ENCODE results near the gene PCBD1.
A peak's percentile ranks its signal among the peaks of the same experiment; 100 is the strongest.
"Not testable (repeated sequence)": the region's sequence is repeated elsewhere in the genome, so short reads cannot be mapped to it uniquely, and the experiment has no call there.

The PCBD1 gene

GRCh38 chr10:70925377-70926225, 37.2 kb upstream of the PCBD1 start:
- Mint-ChIP-seq H3K36me3 (ENCODE audit: low read depth) (no peaks in the 10 kb centered on the region), H3K9me3 (no peaks in the 10 kb centered on the region), H3K4me3 (no peak overlapping the region), H3K4me1 (peaks cover 4% of the 10 kb centered on the region), H3K27me3 (no peaks in the 10 kb centered on the region), H3K27ac (no peak overlapping the region)
- DNase-seq (peak; percentile 75), ATAC-seq (peak; percentile 41)

DNA sequence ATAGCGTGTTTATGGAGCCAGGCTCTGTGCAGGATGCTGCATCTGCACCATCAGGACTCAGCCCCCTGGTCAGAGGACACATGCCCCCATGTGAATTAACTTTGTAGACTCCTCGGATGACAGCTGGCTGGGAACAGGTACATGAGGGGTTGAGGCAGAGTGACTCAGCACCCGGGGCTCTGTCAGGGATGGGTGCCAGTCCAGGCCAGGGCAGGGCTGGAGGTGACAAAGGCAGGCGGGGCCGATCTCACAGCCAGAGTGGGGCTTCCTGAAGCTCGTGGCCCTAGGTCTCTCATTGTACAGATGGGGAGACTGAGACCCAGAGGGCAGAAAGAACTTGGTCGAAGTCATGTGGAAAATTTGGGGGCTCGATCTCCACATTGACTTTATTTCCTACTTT, 35.3 kb upstream of the PCBD1 start:
- Mint-ChIP-seq H3K27me3 (peaks cover 2% of the 10 kb centered on the region), H3K9me3 (no peaks in the 10 kb centered on the region), H3K36me3 (ENCODE audit: low read depth) (no peaks in the 10 kb centered on the region), H3K27ac (no peak overlapping the region), H3K4me1 (peaks cover 4% of the 10 kb centered on the region), H3K4me3 (no peak overlapping the region)
- DNase-seq, result no peak
- no peak for ATAC-seq

GRCh38 chr10:70921285-70921684, 32.9 kb upstream of the PCBD1 start:
- no peak for ATAC-seq
- no peak overlapping the region for H3K27ac Mint-ChIP-seq
- peaks cover 2% of the 10 kb centered on the region for H3K27me3 Mint-ChIP-seq
- no peaks in the 10 kb centered on the region for H3K36me3 Mint-ChIP-seq (ENCODE audit: low read depth)
- no peaks in the 10 kb centered on the region for H3K9me3 Mint-ChIP-seq
- H3K4me3 Mint-ChIP-seq, result no peak overlapping the region
- peaks cover 4% of the 10 kb centered on the region for H3K4me1 Mint-ChIP-seq
- DNase-seq, result no peak

GRCh38 chr10:70920519-70920918, 32.2 kb upstream of the PCBD1 start:
- no peak for ATAC-seq
- Mint-ChIP-seq H3K27me3 (peaks cover 2% of the 10 kb centered on the region), H3K27ac (no peak overlapping the region), H3K4me1 (peaks cover 4% of the 10 kb centered on the region), H3K36me3 (ENCODE audit: low read depth) (no peaks in the 10 kb centered on the region), H3K9me3 (no peaks in the 10 kb centered on the region), H3K4me3 (no peak overlapping the region)
- DNase-seq, result no peak

DNA sequence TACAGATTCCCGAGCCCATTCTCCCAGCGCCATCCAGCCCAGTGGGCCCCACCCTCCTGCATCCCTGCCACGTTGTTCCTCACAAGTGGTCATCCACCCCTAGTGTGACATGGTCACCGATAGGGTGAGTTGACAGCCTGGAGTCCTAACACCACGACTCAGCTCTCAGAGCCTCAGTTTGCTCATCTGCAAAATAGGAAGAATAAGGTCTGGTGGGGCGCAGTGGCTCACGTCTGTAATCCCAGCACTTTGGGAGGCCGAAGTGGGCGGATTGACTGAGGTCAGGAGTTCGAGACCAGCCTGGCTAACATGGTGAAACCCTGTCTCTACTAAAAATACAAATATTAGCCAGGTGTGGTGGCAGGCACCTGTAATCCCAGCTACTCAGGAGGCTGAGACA, 31.5 kb upstream of the PCBD1 start:
- H3K27ac Mint-ChIP-seq; DNase-seq; ATAC-seq; H3K4me3 Mint-ChIP-seq; H3K27me3 Mint-ChIP-seq; H3K9me3 Mint-ChIP-seq; H3K4me1 Mint-ChIP-seq; H3K36me3 Mint-ChIP-seq (ENCODE audit: low read depth): not testable (repeated sequence)

- Mint-ChIP-seq H3K4me3 (no peak overlapping the region), H3K36me3 (ENCODE audit: low read depth) (no peaks in the 10 kb centered on the region), H3K27me3 (peaks cover 2% of the 10 kb centered on the region), H3K27ac (no peak overlapping the region), H3K4me1 (no peaks in the 10 kb centered on the region), H3K9me3 (no peaks in the 10 kb centered on the region)
- DNase-seq (no peak), ATAC-seq (no peak)
Measured at GRCh38 chr10:70918851-70919530, 30.6 kb upstream of the PCBD1 start.

GRCh38 chr10:70917635-70918034, 29.3 kb upstream of the PCBD1 start:
- Mint-ChIP-seq H3K4me1 (no peaks in the 10 kb centered on the region), H3K27me3 (peaks cover 2% of the 10 kb centered on the region), H3K9me3 (no peaks in the 10 kb centered on the region), H3K4me3 (no peak overlapping the region), H3K36me3 (ENCODE audit: low read depth) (no peaks in the 10 kb centered on the region), H3K27ac (no peak overlapping the region)
- ATAC-seq (no peak), DNase-seq (no peak)

DNA sequence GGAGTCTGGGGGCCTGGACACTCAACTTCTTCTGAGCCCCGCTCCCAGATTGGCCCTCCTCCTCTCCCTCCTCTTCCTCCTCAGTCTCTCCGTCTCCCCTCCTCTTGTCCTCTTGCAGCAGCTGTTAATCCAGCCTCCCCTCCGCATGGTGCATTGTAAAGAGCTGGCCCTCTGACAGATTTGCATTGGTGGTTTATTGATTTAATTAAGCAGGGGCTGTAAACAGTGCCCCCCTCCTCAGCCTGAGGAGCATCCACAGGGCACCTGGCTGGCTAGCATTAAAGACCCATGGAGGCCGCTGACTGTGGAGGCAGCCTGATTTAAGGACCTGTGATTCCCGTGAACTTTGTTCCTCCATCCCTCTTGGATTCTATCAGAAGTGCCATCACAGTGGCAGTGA, 28.9 kb upstream of the PCBD1 start:
- no peaks in the 10 kb centered on the region for H3K9me3 Mint-ChIP-seq
- no peaks in the 10 kb centered on the region for H3K4me1 Mint-ChIP-seq
- no peak overlapping the region for H3K4me3 Mint-ChIP-seq
- no peak for DNase-seq
- no peak overlapping the region for H3K27ac Mint-ChIP-seq
- H3K36me3 Mint-ChIP-seq (ENCODE audit: low read depth), result no peaks in the 10 kb centered on the region
- no peak for ATAC-seq
- peaks cover 2% of the 10 kb centered on the region for H3K27me3 Mint-ChIP-seq

DNA sequence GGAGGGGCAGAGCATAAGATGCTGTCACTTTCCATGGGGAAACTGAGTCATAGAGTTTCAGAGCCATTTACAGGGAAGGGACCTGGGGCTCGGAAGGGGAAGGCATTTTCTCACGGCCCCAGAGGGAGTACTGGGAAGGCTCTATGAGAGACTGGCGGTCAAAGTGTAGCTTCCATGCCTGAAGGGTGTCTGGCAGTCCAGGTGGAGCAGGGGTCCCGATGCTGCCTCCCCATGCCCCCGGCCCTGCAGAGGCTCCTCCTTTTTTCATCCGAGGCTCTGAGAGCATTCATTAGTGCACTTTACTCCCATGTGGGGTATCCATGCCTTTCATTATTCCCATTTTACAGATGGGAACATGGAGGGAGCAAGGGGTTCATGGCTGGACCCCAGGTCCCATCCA, 27.9 kb upstream of the PCBD1 start:
- ATAC-seq, result no peak
- DNase-seq, result no peak
- Mint-ChIP-seq H3K27me3 (peaks cover 2% of the 10 kb centered on the region), H3K36me3 (ENCODE audit: low read depth) (no peaks in the 10 kb centered on the region), H3K4me1 (no peaks in the 10 kb centered on the region), H3K4me3 (no peak overlapping the region), H3K9me3 (no peaks in the 10 kb centered on the region), H3K27ac (no peak overlapping the region)

DNA sequence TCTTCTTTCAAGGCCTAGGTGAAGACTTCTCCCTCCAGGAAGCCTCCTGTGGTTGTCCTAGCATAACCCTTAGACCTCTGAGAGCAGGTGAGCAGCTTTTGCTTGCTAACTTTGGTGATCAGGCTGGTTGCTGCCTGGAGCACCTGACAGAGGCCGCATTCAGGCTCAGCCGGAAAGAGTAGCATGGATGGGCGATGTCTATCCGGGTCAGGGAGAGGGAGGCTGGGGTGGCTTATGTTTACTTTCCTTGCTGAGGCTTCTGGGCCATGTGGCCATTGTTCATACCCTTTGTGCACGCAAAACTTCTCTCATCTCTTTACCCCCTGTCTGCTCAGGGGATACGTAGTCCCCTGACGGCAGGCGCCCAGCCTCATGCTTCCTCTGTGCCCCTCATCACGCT, 27.4 kb upstream of the PCBD1 start:
- DNase-seq, result no peak
- no peaks in the 10 kb centered on the region for H3K4me1 Mint-ChIP-seq
- H3K4me3 Mint-ChIP-seq, result no peak overlapping the region
- ATAC-seq, result no peak
- H3K27me3 Mint-ChIP-seq, result peaks cover 2% of the 10 kb centered on the region
- no peaks in the 10 kb centered on the region for H3K9me3 Mint-ChIP-seq
- H3K36me3 Mint-ChIP-seq (ENCODE audit: low read depth), result no peaks in the 10 kb centered on the region
- no peak overlapping the region for H3K27ac Mint-ChIP-seq

- DNase-seq (no peak), ATAC-seq (no peak)
- no peak overlapping the region for H3K27ac Mint-ChIP-seq
- H3K9me3 Mint-ChIP-seq, result no peaks in the 10 kb centered on the region
- no peaks in the 10 kb centered on the region for H3K4me1 Mint-ChIP-seq
- no peaks in the 10 kb centered on the region for H3K36me3 Mint-ChIP-seq (ENCODE audit: low read depth)
- peaks cover 2% of the 10 kb centered on the region for H3K27me3 Mint-ChIP-seq
- no peak overlapping the region for H3K4me3 Mint-ChIP-seq
Measured at GRCh38 chr10:70915206-70915605, 26.8 kb upstream of the PCBD1 start.

GRCh38 chr10:70914316-70914864, 26.0 kb upstream of the PCBD1 start:
- Mint-ChIP-seq H3K27ac (no peak overlapping the region), H3K4me1 (no peaks in the 10 kb centered on the region), H3K9me3 (no peaks in the 10 kb centered on the region), H3K4me3 (no peak overlapping the region), H3K27me3 (peaks cover under 1% of the 10 kb centered on the region), H3K36me3 (ENCODE audit: low read depth) (no peaks in the 10 kb centered on the region)
- ATAC-seq (no peak), DNase-seq (no peak)

DNA sequence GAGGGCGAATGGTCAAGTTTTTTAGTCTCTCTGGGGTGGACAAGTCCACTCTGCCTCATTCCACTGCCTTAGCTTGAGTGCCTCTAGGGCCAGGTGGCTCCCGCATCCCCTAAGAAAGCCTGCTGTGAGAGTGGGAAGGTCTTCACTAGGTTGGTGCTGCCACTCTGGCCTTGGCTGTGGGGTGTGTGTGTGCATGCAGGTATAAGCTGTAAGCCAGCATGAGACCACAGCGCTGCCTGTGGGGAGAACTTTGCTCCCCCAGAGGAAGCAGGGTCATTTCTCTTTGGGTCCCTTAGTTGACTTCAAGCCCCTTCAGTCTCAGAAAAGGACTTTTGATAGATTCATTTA, 25.5 kb upstream of the PCBD1 start:
- no peaks in the 10 kb centered on the region for H3K9me3 Mint-ChIP-seq
- H3K4me3 Mint-ChIP-seq, result no peak overlapping the region
- no peaks in the 10 kb centered on the region for H3K4me1 Mint-ChIP-seq
- H3K27me3 Mint-ChIP-seq, result no peaks in the 10 kb centered on the region
- DNase-seq (no peak), ATAC-seq (no peak)
- H3K27ac Mint-ChIP-seq, result no peak overlapping the region
- no peaks in the 10 kb centered on the region for H3K36me3 Mint-ChIP-seq (ENCODE audit: low read depth)

GRCh38 chr10:70913191-70913892, 25.0 kb upstream of the PCBD1 start:
- no peaks in the 10 kb centered on the region for H3K27me3 Mint-ChIP-seq
- no peak overlapping the region for H3K27ac Mint-ChIP-seq
- H3K4me1 Mint-ChIP-seq, result no peaks in the 10 kb centered on the region
- no peak for ATAC-seq
- H3K9me3 Mint-ChIP-seq, result no peaks in the 10 kb centered on the region
- no peak for DNase-seq
- no peaks in the 10 kb centered on the region for H3K36me3 Mint-ChIP-seq (ENCODE audit: low read depth)
- no peak overlapping the region for H3K4me3 Mint-ChIP-seq

GRCh38 chr10:70912556-70912955, 24.2 kb upstream of the PCBD1 start:
- H3K9me3 Mint-ChIP-seq, result no peaks in the 10 kb centered on the region
- no peak for ATAC-seq
- H3K4me1 Mint-ChIP-seq, result no peaks in the 10 kb centered on the region
- H3K36me3 Mint-ChIP-seq (ENCODE audit: low read depth), result no peaks in the 10 kb centered on the region
- no peaks in the 10 kb centered on the region for H3K27me3 Mint-ChIP-seq
- no peak overlapping the region for H3K4me3 Mint-ChIP-seq
- H3K27ac Mint-ChIP-seq, result no peak overlapping the region
- no peak for DNase-seq

Data from activated naive CD8-positive, alpha-beta T cell treated with anti-CD3 and anti-CD28 coated beads, Interleukin-2, amount 50 U/mL, for 24 hours (primary cell).